T-helper 1 cell treated with Interleukin-12 subunit alpha and Interleukin-12 subunit beta and Interleukin-4 antibody, amounts not matched to agents 30 μg/mL and 1 μg/mL, for 36 hours (primary cell): ENCODE measurements around the gene ADRB2.
"Not testable (repeated sequence)": the region's sequence is repeated elsewhere in the genome, so short reads cannot be mapped to it uniquely, and the experiment has no call there.

ENCODE experiments used
- H3K27ac Mint-ChIP-seq: one replicate; pipeline ENCODE4 v1.8.0; 2021; ENCODE audit warnings: mild to moderate bottlenecking, mixed read lengths
- H3K27me3 Mint-ChIP-seq: one replicate; pipeline ENCODE4 v1.8.0; 2021; ENCODE audit warnings: low read depth, mixed read lengths
- H3K36me3 Mint-ChIP-seq: one replicate; pipeline ENCODE4 v1.8.0; 2021; ENCODE audit warnings: low read depth, mixed read lengths
- H3K4me1 Mint-ChIP-seq: one replicate; pipeline ENCODE4 v1.8.0; 2021; ENCODE audit warnings: low read depth, mixed read lengths
- H3K4me3 Mint-ChIP-seq: one replicate; pipeline ENCODE4 v1.8.0; 2021; ENCODE audit warnings: mild to moderate bottlenecking, moderate library complexity, mixed read lengths
- H3K9me3 Mint-ChIP-seq: one replicate; pipeline ENCODE4 v1.8.0; 2021; ENCODE audit warnings: mixed read lengths

Gene ADRB2

GRCh38 chr5:148794729-148795561, 31.5 kb upstream of the ADRB2 start:
- no peak overlapping the region for H3K27ac Mint-ChIP-seq
- no peaks in the 10 kb centered on the region for H3K9me3 Mint-ChIP-seq
- no peaks in the 10 kb centered on the region for H3K36me3 Mint-ChIP-seq
- peaks cover 24% of the 10 kb centered on the region for H3K4me1 Mint-ChIP-seq
- H3K4me3 Mint-ChIP-seq, result no peak overlapping the region
- peaks cover 13% of the 10 kb centered on the region for H3K27me3 Mint-ChIP-seq

DNA sequence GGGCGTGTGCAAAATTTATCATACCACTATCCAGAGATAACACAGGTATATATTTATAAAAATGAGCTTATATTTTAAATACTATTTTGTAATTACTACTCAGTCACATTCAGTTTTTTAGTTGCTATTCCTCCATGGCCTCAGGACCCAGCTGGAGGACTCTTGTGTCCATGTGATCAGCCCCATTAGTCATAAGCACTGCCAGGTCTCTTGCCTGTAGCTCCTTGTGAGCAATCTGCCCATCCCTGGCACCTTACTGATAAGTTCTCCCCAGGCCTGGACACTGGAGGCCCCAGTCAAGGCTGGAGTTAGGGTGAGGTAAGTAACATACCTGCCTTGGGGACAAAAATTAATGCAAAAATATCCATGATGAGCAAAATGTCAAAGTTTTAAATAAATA, 29.5 kb upstream of the ADRB2 start:
- Mint-ChIP-seq H3K4me3 (no peak overlapping the region), H3K36me3 (no peaks in the 10 kb centered on the region), H3K9me3 (peaks cover 4% of the 10 kb centered on the region), H3K4me1 (peaks cover 15% of the 10 kb centered on the region), H3K27ac (no peak overlapping the region), H3K27me3 (peaks cover 7% of the 10 kb centered on the region)

DNA sequence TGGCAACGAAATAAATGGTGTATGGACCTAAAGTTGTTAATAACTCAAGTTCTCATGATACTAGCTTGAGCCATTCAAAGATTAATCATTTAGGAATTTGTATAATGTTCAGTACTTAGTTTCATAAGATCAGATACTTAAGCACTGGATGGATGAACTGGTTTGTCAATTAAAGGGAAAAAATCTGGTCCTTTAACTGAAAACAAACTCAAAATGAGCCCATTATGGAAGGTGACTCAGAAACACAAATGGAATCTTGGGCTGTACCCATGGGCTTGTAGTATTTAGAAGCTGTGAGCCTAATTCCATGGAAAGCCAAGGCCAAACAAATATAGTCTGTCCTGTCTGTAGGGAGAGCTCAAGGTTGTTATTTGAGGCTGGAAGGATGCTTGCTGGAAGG, 27.6 kb upstream of the ADRB2 start:
- peaks cover 5% of the 10 kb centered on the region for H3K4me1 Mint-ChIP-seq
- no peak overlapping the region for H3K4me3 Mint-ChIP-seq
- peaks cover 12% of the 10 kb centered on the region for H3K9me3 Mint-ChIP-seq
- H3K27ac Mint-ChIP-seq, result no peak overlapping the region
- peaks cover 2% of the 10 kb centered on the region for H3K36me3 Mint-ChIP-seq
- peaks cover 7% of the 10 kb centered on the region for H3K27me3 Mint-ChIP-seq

DNA sequence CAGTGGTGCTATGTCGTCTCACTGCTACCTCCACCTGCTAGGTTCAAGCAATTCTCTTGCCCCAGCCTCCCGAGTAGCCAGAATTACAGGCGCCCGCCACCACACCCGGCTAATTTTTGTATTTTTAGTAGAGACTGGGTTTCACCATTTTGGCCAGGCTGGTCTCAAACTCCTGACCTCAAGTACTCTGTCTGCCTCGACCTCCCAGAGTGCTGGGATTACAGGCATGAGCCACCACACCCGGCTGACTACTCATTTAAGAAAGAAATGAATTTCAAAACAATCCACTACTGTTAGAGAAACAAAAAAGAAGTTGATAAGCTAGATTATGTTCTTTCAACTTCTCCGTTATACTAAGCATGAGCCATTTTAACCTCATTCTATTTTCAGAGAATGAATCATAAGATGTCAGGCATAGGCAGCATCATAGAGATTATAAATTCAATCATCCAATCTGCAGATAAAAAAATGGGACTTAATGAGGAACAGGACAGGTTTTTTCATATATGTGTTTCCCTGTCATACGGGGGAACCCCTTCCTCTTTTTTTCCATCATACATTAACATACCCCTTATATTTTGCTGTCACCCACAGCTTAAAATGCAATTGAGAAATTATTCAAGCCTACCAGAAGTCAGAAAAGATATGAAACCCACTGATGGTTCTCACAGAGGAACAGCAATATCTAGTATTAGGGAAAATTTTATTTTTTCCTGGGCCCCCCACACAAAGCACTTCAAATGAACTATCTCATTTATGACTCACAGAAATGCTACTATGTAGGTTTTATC, 26.5 kb upstream of the ADRB2 start:
- H3K27me3 Mint-ChIP-seq, result peaks cover 1% of the 10 kb centered on the region
- H3K27ac Mint-ChIP-seq, result no peak overlapping the region
- H3K4me3 Mint-ChIP-seq, result no peak overlapping the region
- H3K36me3 Mint-ChIP-seq, result peaks cover 2% of the 10 kb centered on the region
- H3K9me3 Mint-ChIP-seq, result peaks cover 12% of the 10 kb centered on the region
- H3K4me1 Mint-ChIP-seq, result peaks cover 2% of the 10 kb centered on the region

GRCh38 chr5:148801682-148802276, 24.6 kb upstream of the ADRB2 start:
- H3K27ac Mint-ChIP-seq, result no peak overlapping the region
- peaks cover 12% of the 10 kb centered on the region for H3K9me3 Mint-ChIP-seq
- no peak overlapping the region for H3K4me3 Mint-ChIP-seq
- no peaks in the 10 kb centered on the region for H3K27me3 Mint-ChIP-seq
- peaks cover 9% of the 10 kb centered on the region for H3K4me1 Mint-ChIP-seq
- peaks cover 2% of the 10 kb centered on the region for H3K36me3 Mint-ChIP-seq

DNA sequence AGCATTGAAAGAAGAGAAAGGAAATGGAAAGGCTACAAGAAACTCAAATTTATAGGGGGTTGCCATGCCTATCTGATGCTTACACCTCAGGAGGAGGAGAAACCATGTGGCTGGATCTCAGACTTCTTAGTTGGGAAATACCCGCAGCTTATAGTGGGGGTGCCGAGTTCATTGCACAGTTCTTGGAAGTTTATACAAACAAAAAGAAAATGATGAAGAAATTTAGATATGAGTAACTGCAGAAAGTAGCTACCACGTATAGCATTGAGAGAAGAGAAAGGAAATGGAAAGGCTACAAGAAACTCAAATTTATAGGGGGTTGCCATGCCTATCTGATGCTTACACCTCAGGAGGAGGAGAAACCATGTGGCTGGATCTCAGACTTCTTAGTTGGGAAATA, 23.0 kb upstream of the ADRB2 start:
- not testable (repeated sequence) for H3K27me3 Mint-ChIP-seq, H3K4me3 Mint-ChIP-seq, H3K36me3 Mint-ChIP-seq
- Mint-ChIP-seq H3K27ac (peak overlapping the region; percentile 64), H3K4me1 (peaks cover 13% of the 10 kb centered on the region), H3K9me3 (peaks cover 12% of the 10 kb centered on the region)

- Mint-ChIP-seq H3K4me1 (peaks cover 21% of the 10 kb centered on the region), H3K27me3 (no peaks in the 10 kb centered on the region), H3K4me3 (no peak overlapping the region), H3K36me3 (peaks cover 2% of the 10 kb centered on the region), H3K27ac (no peak overlapping the region), H3K9me3 (peaks cover 12% of the 10 kb centered on the region)
Observed at GRCh38 chr5:148804393-148804792, 22.0 kb upstream of the ADRB2 start.

GRCh38 chr5:148805326-148806290, 20.8 kb upstream of the ADRB2 start:
- peaks cover 30% of the 10 kb centered on the region for H3K4me1 Mint-ChIP-seq
- no peaks in the 10 kb centered on the region for H3K27me3 Mint-ChIP-seq
- H3K9me3 Mint-ChIP-seq, result peaks cover 12% of the 10 kb centered on the region
- no peak overlapping the region for H3K4me3 Mint-ChIP-seq
- peaks cover 2% of the 10 kb centered on the region for H3K36me3 Mint-ChIP-seq
- H3K27ac Mint-ChIP-seq, result peak overlapping the region; percentile 24

GRCh38 chr5:148806520-148806931, 19.9 kb upstream of the ADRB2 start:
- H3K4me1 Mint-ChIP-seq, result peaks cover 33% of the 10 kb centered on the region
- H3K4me3 Mint-ChIP-seq, result no peak overlapping the region
- no peak overlapping the region for H3K27ac Mint-ChIP-seq
- H3K27me3 Mint-ChIP-seq, result no peaks in the 10 kb centered on the region
- peaks cover 8% of the 10 kb centered on the region for H3K9me3 Mint-ChIP-seq
- H3K36me3 Mint-ChIP-seq, result peaks cover 2% of the 10 kb centered on the region

GRCh38 chr5:148807851-148808250, 18.6 kb upstream of the ADRB2 start:
- Mint-ChIP-seq H3K36me3 (peaks cover under 1% of the 10 kb centered on the region), H3K27me3 (no peaks in the 10 kb centered on the region), H3K9me3 (peaks cover 2% of the 10 kb centered on the region), H3K27ac (no peak overlapping the region), H3K4me3 (no peak overlapping the region), H3K4me1 (peaks cover 35% of the 10 kb centered on the region)

DNA sequence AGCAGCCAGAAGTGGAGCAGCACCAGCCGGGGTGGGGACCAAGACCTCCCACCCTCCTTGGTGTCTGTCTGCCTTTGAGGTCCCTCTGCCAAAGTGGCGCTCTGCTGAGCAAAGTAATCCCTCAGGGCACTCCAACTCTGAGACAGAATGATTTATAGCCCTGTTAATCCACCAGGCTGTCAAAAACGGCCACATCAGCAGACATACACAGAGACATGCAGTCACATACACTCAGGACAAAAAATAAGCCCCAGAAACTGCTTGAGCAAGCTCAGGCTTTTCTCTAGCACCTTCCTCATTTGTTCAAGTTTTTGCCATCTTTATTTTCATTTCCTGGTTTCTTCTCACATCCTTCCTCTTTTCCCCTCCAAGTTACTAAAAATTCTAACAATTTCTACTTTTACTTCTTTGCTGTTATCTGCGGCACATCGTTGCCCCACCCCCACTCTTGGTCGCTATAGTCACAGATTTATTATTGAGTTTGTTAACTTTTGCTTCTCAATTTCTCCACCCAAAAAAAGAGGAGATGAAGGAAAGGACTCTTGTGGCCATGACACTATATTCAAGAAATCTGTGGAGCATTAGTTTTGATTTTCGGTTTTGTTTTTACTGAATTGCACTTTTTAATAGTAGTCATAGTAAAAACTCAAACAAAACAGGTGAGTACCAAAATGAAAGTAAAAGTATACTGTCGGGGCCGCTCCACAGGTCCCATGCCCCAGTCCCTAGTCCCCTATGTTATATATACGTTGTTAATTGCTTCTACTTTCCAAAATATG, 17.4 kb upstream of the ADRB2 start:
- Mint-ChIP-seq H3K4me3 (peak overlapping the region; percentile 89), H3K4me1 (peaks cover 32% of the 10 kb centered on the region), H3K27ac (peak overlapping the region; percentile 94), H3K9me3 (no peaks in the 10 kb centered on the region), H3K27me3 (no peaks in the 10 kb centered on the region), H3K36me3 (no peaks in the 10 kb centered on the region)

- Mint-ChIP-seq H3K4me1 (peaks cover 32% of the 10 kb centered on the region), H3K36me3 (no peaks in the 10 kb centered on the region), H3K27ac (peak overlapping the region; percentile 94), H3K9me3 (no peaks in the 10 kb centered on the region), H3K27me3 (peaks cover 3% of the 10 kb centered on the region), H3K4me3 (peak overlapping the region; percentile 89)
Observed at GRCh38 chr5:148809781-148810524, 16.5 kb upstream of the ADRB2 start.

- Mint-ChIP-seq H3K4me3 (no peak overlapping the region), H3K4me1 (peaks cover 30% of the 10 kb centered on the region), H3K9me3 (no peaks in the 10 kb centered on the region), H3K27ac (no peak overlapping the region), H3K36me3 (no peaks in the 10 kb centered on the region), H3K27me3 (peaks cover 11% of the 10 kb centered on the region)
Observed at GRCh38 chr5:148810823-148811222, 15.6 kb upstream of the ADRB2 start.
